C4-2B (cell line): ENCODE measurements around the gene TULP1.

Source experiments
- H3K27ac ChIP-seq: fragments of 450-650 bp; 2 replicates; pipeline ENCODE4 v1.5.1; 2017
- ZFX ChIP-seq: fragments of 450-650 bp; IDR thresholded peaks from 2 replicates; pipeline ENCODE4 v1.6.1; 2017
- TF ChIP-seq, protein P1 (sequence below): fragments of 450-650 bp; conservative IDR thresholded peaks from 2 replicates; pipeline ENCODE4 v1.5.1; 2017; ENCODE audit warnings: mild to moderate bottlenecking

The TULP1 gene

DNA sequence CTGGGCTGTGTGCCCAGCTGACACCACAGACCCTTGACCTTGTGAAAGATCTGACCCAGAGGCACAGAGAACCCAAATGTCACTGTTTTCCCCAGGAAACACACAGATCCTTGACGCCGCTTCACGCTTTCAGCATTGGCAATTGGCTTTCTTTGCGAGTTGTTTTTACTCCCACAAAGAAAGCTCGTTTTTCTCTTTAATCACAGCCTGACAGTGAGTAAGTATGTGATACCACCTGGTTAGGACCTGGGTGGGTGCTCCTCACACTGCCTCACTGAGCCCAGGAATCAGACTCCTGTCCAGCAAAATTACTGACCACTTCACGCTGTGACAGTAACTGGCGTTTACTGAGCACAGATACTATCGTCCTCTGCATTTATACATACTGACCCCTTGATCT lies 31.5 kb downstream of the TULP1 start:
- H3K27ac ChIP-seq: no peak overlapping the region
- no peak for TF ChIP-seq ZFX
- TF ChIP-seq, protein P1, sequence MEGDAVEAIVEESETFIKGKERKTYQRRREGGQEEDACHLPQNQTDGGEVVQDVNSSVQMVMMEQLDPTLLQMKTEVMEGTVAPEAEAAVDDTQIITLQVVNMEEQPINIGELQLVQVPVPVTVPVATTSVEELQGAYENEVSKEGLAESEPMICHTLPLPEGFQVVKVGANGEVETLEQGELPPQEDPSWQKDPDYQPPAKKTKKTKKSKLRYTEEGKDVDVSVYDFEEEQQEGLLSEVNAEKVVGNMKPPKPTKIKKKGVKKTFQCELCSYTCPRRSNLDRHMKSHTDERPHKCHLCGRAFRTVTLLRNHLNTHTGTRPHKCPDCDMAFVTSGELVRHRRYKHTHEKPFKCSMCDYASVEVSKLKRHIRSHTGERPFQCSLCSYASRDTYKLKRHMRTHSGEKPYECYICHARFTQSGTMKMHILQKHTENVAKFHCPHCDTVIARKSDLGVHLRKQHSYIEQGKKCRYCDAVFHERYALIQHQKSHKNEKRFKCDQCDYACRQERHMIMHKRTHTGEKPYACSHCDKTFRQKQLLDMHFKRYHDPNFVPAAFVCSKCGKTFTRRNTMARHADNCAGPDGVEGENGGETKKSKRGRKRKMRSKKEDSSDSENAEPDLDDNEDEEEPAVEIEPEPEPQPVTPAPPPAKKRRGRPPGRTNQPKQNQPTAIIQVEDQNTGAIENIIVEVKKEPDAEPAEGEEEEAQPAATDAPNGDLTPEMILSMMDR: no peak

DNA sequence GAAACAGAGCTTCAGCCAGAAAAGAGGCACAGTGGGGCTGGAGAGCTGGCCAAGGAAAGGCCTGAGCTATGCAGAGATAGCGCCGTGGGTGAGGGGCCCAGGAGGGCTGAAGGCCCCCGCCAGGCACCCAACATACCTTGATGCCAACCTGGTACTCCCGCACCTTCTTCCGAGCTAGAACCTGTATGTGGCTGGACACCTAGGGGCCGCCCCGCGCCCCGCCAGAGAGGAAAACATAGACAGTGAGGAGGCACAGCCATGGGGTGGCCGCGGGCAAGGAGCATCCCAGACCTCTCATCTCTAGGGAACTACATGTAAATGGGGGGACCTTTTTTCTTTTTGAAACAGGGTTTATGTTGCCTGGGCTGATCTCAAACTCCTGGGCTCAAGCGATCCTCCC lies 32.5 kb downstream of the TULP1 start:
- TF ChIP-seq ZFX: no peak
- TF ChIP-seq, protein P1: no peak
- H3K27ac ChIP-seq: no peak overlapping the region

DNA sequence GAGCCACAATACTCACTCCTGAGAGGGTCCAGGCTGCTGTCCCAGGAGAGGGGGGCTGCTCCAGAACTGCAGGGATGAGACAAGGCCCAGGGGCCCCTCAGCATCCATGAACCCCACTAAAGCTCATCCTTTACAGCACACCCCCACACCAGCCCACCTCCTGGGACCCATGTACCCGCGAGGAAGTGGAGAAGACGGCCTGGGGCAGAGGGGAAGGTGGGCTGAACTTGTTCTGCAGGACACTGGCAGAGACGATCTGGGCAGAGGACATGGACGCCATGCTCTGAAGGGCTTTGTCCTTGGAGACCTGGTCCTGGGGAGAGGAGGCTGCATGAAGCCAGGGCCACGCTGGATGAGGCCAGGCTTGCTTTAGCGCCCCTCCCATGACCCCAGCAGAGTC lies 34.4 kb downstream of the TULP1 start:
- no peak overlapping the region for H3K27ac ChIP-seq
- no peak for TF ChIP-seq ZFX
- TF ChIP-seq, protein P1: no peak

DNA sequence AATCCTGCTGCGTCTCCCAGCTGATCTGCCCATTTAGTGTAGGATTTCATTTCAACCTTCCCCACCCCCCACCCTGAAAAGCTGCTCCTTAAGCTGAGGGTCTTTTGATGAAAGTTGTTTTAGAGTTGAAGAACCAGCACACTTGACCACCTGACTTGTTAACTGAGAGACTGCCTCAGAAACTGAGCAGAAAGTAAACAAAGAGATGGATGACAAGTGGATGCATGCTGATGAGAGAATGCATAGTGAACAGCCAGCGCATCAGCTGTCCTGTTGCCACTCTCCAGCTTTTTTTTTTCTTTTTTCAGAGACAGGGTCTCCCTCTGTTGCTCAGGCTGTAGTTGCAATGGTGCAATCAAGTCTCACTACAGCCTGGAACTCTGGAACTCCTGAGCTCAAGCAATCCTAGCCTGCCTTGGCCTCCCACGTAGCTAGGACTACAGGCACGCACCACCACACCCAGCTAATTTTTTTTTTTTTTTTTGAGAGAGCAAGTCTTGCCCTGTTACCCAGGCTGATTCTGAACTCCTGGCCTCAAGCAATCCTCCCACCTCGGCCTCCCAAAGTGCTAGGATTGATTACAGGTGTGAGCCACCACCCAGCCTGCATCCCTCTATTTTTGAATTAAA lies 35.0 kb downstream of the TULP1 start:
- H3K27ac ChIP-seq: no peak overlapping the region
- no peak for TF ChIP-seq ZFX
- TF ChIP-seq, protein P1: no peak

DNA sequence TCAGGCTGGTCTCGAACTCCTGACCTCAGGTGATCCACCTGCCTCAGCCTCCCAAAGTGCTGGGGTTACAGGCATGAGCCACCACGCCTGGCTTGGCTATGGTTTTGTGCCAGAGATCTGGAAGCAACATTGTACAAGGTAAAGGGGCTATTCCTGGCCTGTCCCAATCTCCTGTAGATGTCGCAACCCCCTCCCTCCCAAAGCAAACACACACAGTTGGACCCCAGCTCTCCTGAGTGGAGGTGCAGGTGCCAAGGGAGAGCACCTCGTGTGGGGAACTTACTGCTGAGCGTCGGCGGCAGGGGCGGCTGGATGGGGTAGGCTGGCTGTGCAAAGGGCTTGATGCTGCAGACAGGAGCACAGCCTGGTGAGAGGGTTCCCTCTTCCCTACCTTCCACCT lies 35.7 kb downstream of the TULP1 start:
- TF ChIP-seq ZFX: no peak
- no peak overlapping the region for H3K27ac ChIP-seq

DNA sequence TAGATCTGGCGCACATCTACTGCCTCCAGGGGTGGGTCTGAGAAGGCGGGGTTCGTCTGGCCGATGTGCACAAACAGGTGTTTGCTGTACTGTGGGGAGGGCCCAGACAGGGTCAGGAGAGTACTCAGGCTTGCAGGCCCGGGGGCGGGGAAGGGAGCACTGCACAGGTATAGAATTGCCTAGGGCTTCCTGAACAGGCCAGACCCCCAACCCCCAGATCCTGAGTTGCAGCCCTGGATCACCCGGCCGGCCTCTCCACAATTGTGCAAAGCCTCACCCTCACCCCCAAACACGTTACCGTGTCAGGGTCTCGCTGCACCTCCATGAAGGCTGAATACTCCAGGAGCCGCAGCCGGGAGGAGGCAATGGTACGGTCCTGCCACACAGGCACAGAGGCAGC lies 36.7 kb downstream of the TULP1 start:
- no peak overlapping the region for H3K27ac ChIP-seq
- TF ChIP-seq, protein P1: no peak
- TF ChIP-seq ZFX: no peak

DNA sequence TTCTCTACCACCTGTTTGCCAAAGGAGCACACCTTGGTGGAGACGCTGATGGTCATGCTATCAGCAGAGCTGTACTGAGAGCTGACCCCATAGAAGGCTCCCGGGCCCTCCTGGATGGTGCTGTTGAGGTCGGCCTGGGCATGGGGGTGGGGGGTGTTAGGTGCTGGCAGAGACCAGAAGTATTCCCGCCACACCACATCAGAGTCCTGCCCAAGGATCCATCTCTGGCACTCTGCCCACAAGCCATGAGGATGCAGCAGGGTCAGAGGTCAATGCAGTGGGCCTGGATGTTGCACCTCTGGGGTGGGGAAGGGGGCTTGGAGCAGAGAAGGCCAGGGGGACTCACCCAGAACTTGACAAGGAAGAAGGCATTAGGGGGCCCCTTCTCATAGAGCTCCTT lies 37.1 kb downstream of the TULP1 start:
- TF ChIP-seq ZFX: no peak
- TF ChIP-seq, protein P1: no peak
- H3K27ac ChIP-seq: no peak overlapping the region

DNA sequence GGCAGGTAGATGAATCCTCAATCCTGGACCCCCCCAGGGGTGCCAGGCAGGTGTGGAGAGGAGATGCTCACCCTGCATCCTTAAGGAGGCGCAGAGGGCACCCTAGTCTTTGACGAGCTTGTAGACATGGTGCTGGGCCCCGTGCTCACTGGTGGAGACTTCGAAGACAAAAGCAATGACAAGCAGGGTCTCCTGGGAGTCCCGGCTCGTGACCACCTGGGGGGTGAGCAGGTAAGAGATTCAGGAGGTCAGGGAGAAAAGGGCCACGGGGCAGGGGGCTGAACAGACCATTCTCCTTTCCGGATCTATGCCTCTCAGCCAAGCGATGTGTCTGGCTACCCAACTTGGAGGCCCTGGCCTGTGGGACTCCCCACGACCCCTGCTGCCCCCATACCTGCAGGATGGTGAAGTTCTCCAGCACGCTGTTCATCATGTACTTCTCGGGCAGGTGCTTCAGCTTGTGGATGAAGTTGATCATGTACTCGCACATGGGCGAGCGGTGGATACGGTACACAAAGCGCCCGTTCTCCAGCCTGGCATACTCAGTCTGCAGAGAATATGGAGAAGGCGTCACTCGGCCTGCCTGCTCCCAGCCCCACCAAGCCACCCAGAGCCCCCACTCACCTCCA lies 37.6 kb downstream of the TULP1 start:
- TF ChIP-seq ZFX: no peak
- TF ChIP-seq, protein P1: no peak
- no peak overlapping the region for H3K27ac ChIP-seq
